CD4-positive, alpha-beta T cell treated with Interferon gamma for 1 hour (primary cell): ENCODE results near the gene ZDHHC8.

Experiments
- DNase-seq: peaks from one replicate; pipeline ENCODE4 v3.0.0-alpha.2; 2020

Gene ZDHHC8, protein sequence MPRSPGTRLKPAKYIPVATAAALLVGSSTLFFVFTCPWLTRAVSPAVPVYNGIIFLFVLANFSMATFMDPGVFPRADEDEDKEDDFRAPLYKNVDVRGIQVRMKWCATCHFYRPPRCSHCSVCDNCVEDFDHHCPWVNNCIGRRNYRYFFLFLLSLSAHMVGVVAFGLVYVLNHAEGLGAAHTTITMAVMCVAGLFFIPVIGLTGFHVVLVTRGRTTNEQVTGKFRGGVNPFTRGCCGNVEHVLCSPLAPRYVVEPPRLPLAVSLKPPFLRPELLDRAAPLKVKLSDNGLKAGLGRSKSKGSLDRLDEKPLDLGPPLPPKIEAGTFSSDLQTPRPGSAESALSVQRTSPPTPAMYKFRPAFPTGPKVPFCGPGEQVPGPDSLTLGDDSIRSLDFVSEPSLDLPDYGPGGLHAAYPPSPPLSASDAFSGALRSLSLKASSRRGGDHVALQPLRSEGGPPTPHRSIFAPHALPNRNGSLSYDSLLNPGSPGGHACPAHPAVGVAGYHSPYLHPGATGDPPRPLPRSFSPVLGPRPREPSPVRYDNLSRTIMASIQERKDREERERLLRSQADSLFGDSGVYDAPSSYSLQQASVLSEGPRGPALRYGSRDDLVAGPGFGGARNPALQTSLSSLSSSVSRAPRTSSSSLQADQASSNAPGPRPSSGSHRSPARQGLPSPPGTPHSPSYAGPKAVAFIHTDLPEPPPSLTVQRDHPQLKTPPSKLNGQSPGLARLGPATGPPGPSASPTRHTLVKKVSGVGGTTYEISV

GRCh38 chr22:20131597-20131858, at the start of gene ZDHHC8:
Gene ZDHHC8 (plus strand): TSS chr22:20131804. CDS start chr22:20131948, 144 bp downstream.
- peak; percentile 29 for DNase-seq

- DNase-seq = no peak
These were observed 48.3 kb upstream of the ZDHHC8 start for GRCh38 chr22:20083157-20083890.

DNA sequence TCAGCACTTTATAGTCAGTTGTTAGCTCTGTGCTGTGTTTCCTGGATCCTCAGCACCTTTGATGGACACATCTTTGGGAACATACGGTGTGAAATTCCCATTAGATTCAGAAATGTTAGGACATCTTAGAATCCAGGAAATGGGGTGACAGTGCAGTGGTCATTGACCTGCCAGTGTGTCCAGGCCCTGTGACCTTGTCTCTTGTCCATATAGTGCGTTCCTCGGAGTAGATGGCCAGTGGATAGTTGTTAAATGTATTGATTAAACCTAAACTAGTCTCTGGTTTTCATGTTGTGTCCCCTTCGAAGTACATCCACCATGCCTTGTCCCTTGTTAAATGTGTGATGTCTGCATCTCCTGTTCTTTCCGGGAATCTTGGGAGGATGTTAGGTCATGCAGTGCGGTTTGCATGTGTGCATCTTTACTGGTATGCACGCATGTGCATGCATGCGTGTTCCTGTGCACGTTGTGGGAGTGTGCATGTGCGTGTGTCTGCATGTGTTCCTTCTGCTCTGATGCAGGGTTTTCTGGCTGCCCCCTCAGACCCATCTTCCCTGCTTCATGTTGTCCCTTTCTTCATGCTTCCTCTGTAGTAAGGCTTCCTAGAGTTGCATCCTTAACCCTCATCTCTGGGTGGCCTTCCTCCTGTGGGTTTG, 47.6 kb upstream of the ZDHHC8 start:
- DNase-seq = no peak

GRCh38 chr22:20084547-20085413, 46.8 kb upstream of the ZDHHC8 start:
- no peak for DNase-seq

DNA sequence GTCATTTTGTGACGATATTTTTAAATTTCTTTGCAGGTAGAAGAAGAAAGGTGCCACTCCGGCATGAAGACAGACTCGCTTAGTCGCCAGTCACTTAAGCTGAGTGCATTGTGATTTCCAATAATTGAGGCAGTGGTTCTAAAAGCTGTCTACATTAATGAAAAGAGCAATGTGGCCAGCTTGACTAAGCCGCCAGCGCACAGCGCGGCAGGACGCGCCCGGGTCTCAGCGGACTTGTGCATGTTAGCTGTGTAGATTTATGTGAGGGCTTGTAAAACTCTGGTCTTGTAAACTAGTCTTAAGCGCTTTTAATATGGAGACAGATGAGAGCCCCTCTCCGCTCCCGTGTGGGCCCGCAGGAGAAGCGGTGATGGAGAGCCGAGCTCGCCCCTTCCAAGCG, 46.0 kb upstream of the ZDHHC8 start:
- no peak for DNase-seq

DNA sequence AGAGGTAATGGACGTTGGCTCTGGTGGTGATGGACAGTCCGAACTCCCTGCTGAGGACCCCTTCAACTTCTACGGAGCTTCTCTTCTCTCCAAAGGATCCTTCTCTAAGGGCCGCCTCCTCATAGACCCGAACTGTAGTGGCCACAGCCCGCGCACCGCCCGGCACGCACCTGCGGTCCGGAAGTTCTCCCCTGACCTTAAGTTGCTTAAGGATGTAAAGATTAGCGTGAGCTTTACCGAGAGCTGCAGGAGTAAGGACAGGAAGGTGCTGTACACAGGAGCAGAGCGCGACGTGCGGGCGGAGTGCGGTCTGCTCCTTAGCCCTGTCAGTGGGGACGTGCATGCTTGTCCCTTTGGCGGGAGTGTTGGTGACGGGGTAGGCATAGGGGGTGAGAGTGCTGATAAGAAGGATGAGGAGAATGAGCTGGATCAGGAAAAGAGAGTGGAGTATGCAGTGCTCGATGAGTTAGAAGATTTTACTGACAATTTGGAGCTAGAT, 45.5 kb upstream of the ZDHHC8 start:
- DNase-seq = no peak

DNA sequence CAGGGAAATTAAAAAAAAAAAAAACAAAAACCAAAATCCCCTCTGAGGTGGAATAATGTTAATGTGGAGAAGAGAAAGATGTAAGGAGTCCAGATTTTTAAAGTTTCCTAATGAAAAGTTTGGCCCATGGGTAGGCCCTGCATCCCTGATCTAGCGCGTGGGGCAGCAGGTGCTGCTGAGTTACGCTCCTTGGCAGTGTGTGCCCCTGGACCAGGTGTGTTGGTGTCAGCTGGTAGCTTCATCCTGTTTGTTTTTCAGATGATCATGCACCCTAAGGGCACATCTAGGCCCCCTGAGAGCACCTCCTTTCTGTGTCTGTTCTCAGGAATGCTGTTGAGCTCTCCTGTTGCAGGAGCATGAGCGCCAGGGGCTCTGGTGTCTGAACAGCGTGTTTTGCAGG, 44.8 kb upstream of the ZDHHC8 start:
- no peak for DNase-seq

DNA sequence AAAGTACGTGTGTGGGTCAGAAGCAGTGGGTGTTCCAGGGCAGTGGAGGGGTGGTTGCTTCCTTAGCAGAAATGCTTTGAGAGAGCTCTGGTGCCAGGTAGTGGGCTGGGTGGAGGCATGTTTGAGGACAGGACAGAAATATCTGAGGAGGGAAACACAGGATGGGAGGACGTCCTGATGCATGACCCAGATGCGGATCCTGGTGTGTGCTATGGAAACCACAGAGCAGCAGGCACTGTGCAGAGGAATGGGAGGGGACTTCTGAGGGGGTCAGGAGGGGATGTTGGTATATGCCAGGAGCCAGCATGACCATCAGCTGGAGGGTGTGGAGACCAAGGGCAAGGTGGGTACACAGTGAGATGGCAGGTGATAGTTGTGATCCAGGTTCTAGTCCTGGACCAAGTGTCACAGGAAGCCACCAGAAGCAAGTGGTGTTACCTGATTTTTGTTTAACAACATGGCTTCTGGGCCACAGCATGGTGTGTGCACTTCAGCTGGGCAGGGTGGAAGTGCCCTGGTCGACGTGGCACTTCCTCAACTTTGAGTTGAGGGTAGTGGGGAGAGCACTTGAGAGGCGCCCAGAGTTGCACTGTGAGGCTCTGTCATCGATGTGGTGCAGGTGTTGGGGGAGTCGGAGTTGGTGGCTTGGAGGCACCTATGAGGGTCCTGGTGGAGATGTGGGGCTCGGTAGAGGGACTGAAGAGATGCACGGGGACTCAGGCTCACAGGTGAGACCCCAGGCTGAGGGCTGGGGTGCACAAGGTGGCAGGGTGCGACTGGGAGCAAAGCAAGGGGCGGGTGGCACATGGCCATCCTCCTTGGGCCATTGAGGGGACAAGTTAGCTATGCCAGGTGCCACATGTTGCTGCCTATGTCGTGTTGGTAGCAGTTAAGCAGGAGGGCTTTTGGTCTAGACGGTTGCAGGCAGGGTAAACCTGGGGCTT, 44.0 kb upstream of the ZDHHC8 start:
- DNase-seq = no peak

- DNase-seq = no peak
These were observed 43.3 kb upstream of the ZDHHC8 start for GRCh38 chr22:20088263-20088648.

DNA sequence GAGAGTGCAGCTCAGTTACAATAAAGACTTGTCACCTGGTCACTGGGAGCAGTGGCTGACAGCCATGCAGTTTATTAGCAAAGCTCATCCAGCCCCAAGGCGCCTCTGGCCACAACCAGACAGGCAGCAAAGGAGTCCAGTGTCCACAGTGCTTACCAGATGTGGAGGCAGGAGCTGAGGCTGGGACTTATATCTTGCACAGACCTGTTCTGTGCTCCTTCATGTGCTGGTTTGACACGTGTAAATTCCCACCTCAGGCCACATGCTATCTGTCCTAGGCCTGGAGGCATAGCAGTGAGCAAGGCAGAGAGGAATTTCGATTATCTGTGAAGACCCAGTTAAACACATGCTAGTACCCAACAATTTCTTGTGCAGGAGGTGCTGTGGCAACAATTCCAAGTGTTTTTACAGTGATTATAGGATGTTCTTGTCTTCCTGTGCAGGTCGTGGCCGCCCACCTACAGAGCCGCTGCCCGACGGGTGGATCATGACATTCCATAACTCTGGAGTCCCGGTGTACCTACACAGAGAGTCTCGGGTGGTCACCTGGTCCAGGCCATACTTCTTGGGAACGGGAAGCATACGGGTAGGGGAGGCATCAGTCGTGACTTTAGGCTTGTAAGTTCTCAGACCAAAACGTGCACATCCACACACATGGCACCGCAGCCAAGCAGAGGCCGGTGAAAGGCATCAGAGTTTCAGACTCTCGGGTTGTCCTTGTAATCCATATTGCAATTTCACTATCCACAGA, 42.2 kb upstream of the ZDHHC8 start:
- DNase-seq = no peak

GRCh38 chr22:20089977-20090729, 41.5 kb upstream of the ZDHHC8 start:
- no peak for DNase-seq

DNA sequence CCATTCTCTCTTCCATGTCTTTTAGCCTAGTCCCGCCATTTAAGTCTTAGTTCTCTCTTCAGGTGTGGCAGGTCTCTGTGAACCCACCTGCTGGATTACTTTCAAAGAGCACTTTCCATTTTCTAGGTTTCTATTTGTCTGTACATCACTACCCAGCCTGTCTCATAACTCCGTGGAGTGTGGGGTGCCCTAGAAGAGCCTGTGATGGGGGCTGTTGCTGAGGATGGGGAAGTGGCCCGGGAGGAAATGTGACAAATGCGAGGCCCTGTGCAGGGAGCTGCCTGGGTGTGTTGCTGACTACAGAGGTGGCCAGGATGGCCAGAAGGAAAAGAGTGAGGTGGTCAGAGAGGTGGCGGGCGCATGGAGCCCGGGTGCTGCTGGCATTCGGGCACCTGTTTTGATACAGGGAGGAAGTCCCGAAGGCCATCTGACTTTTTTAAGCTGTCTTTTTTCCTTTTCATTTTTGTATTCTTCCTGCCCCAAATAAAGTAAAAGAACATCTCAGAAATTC, 40.8 kb upstream of the ZDHHC8 start:
- DNase-seq = no peak

DNA sequence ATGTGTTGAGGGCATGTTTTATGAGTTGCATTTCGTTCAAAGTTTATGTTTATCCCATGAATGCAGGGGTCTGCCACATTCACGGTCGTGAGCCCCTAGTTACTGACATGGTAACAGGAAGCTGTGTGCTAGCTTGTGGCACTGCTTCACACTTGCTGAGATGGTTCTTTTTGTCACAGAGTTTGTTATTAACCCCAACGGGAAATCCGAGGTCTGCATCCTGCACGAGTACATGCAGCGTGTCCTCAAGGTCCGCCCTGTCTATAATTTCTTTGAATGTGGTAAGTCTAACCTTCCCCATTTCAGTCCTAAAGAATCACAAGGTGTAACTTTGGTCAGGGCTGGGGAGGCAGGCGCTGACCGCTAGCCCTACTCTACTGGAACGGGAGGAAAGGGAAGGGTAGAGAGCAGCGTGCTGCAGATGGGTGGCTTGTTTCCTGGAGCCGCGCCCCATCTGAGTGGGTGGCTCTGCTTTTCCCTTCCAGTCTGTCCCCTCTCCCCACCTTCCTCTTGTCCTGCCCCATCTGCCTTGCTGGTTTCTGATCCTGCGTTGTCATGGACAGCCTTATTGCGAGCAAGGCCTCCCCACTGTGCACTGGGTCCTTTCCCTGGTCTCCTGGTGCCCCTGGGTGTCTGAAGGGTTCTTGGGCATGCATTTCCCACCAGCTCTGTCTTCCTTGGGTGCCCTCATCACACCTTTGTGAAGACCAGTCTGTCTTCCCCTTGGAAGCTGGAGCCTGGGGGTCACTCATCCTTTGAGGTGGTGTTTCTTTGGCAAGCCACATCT, 39.7 kb upstream of the ZDHHC8 start:
- DNase-seq = no peak

- no peak for DNase-seq
These were observed 39.1 kb upstream of the ZDHHC8 start for GRCh38 chr22:20092477-20092854.

DNA sequence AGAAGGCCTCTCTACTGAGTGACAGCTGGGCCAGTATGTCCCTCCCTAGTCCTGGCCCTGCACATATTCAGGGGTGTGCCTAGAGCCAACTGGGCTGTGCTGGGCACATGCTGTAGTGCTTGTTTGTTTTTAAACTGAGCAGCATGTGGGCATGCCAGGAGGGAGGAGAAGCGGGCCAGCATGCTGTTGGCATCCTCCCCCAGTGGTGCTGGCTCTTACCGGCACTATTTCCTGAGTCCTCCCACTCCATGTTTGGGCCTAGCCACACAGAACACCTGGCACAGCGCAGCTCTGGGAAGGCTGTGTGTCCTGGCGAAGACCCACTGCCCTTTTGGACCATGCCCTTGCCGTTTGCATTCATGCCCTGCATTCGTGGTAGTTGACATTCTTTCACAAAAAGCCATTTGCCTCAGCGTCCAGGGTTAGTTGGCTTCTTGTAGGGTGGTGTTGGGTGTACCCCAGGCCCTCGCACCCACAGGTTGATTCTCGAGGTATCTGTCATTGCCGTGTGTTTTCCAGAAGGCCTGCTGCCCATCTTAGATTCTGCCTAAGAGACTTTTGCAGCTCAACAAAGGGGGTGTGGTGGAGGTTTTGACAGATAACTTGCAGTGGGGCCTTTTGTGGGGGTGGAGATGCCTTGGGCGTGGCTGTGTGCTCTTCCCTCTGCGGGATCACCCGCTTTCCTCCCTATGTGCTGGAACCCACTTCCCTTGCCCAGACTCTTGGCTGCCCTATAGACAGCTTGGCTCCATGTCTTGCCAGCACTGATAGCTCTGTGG, 38.0 kb upstream of the ZDHHC8 start:
- no peak for DNase-seq

GRCh38 chr22:20094197-20094807, 37.3 kb upstream of the ZDHHC8 start:
- no peak for DNase-seq

DNA sequence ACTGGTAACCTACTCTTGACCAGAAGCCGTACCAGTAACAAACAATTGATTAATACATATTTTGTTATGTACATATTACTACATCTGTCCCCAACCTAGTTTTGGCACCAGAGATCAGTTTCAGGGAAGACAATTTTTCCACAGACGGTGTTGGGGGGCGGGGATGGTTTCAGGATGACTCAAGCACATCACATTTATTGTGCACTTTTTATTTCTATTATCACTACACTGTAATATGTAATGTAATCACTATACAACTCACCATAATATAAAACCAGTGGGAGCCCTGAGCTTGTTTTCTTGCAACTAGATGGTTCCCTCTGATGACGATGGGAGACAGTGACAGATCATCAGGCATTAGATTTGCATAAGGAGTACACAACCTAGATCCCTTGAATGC, 36.1 kb upstream of the ZDHHC8 start:
- DNase-seq = no peak
